Glutamatergic neuron (in vitro differentiated cells): Measurements from ENCODE around the gene RASGRF1. TPM values are rescaled to one million over a fixed set of nuclear protein-coding genes. Genes with fewer than 3 reads are reported as not detected.

Experiments used
- DNase-seq: peaks from one replicate; pipeline ENCODE4 v3.0.0; 2022
- H3K27ac Mint-ChIP-seq: one replicate; pipeline ENCODE4 v1.8.0; 2020; ENCODE audit warnings: mild to moderate bottlenecking, mixed read lengths, inconsistent platforms; ENCODE audit not compliant: unreplicated experiment
- H3K27me3 Mint-ChIP-seq: one replicate; pipeline ENCODE4 v1.8.0; 2020; ENCODE audit warnings: mild to moderate bottlenecking, moderate library complexity, mixed read lengths, inconsistent platforms; ENCODE audit not compliant: unreplicated experiment
- H3K36me3 Mint-ChIP-seq: one replicate; pipeline ENCODE4 v1.8.0; 2020; ENCODE audit warnings: mild to moderate bottlenecking, mixed read lengths, inconsistent platforms; ENCODE audit not compliant: unreplicated experiment
- H3K4me1 Mint-ChIP-seq: one replicate; pipeline ENCODE4 v1.8.0; 2020; ENCODE audit warnings: mild to moderate bottlenecking, low read depth, mixed read lengths, inconsistent platforms; ENCODE audit not compliant: unreplicated experiment
- H3K4me3 Mint-ChIP-seq: one replicate; pipeline ENCODE4 v1.8.0; 2020; ENCODE audit warnings: mild to moderate bottlenecking, mixed read lengths, inconsistent platforms; ENCODE audit not compliant: unreplicated experiment
- H3K9me3 Mint-ChIP-seq: one replicate; pipeline ENCODE4 v1.8.0; 2020; ENCODE audit warnings: mild to moderate bottlenecking, moderate library complexity, mixed read lengths, inconsistent platforms; ENCODE audit not compliant: unreplicated experiment
- total RNA-seq: library from RNA; stranded (reverse); fragmentation: NEBNext Ultra II Directional; extraction: Animal tissue kit (Norgen Biotek cat#: 25700); gene quantifications from one replicate; pipeline ENCODE4 v1.2.1, GENCODE V29; 2021; ENCODE audit not compliant: unreplicated experiment
- TF ChIP-seq, protein P1 (sequence below): fragments of 200-600 bp; sonication (generic); IDR thresholded peaks from one replicate; pipeline ENCODE4 v1.5.0; 2021; ENCODE audit not compliant: partially characterized antibody, unreplicated experiment

The RASGRF1 gene
- total RNA-seq, 1 donor from 2014 or later, result 0.32 TPM

DNA sequence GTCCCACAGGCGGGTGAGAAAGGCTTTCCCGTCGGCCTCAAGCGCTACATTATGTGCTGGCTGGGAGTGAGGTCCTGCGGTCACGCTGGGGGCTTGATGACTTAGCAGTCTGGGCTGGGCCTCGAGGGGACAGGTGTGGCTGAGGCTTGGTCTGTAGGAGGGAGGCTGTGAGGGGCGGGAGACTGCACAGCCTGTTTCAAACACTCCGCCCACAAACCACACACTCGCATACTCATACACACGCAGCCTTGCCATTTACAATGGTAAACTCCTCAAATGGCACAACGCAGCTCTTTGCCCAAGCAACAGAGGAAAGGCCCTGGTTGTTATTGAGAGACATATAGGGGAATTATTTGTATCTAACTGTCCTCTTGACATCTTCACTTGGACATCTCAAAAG lies 32.4 kb upstream of the RASGRF1 start:
- H3K4me1 Mint-ChIP-seq, result no peaks in the 10 kb centered on the region
- H3K4me3 Mint-ChIP-seq, result no peak overlapping the region
- TF ChIP-seq, protein P1, sequence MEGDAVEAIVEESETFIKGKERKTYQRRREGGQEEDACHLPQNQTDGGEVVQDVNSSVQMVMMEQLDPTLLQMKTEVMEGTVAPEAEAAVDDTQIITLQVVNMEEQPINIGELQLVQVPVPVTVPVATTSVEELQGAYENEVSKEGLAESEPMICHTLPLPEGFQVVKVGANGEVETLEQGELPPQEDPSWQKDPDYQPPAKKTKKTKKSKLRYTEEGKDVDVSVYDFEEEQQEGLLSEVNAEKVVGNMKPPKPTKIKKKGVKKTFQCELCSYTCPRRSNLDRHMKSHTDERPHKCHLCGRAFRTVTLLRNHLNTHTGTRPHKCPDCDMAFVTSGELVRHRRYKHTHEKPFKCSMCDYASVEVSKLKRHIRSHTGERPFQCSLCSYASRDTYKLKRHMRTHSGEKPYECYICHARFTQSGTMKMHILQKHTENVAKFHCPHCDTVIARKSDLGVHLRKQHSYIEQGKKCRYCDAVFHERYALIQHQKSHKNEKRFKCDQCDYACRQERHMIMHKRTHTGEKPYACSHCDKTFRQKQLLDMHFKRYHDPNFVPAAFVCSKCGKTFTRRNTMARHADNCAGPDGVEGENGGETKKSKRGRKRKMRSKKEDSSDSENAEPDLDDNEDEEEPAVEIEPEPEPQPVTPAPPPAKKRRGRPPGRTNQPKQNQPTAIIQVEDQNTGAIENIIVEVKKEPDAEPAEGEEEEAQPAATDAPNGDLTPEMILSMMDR, result no peak
- no peak for DNase-seq
- H3K9me3 Mint-ChIP-seq, result no peaks in the 10 kb centered on the region
- no peak overlapping the region for H3K27ac Mint-ChIP-seq
- H3K27me3 Mint-ChIP-seq, result peaks cover 3% of the 10 kb centered on the region
- peaks cover 5% of the 10 kb centered on the region for H3K36me3 Mint-ChIP-seq

GRCh38 chr15:79122391-79122790 lies 31.8 kb upstream of the RASGRF1 start:
- H3K4me3 Mint-ChIP-seq, result no peak overlapping the region

GRCh38 chr15:79121571-79121970 lies 31.0 kb upstream of the RASGRF1 start:
- no peaks in the 10 kb centered on the region for H3K4me1 Mint-ChIP-seq
- H3K27me3 Mint-ChIP-seq, result peaks cover 3% of the 10 kb centered on the region
- DNase-seq, result no peak
- H3K36me3 Mint-ChIP-seq, result no peaks in the 10 kb centered on the region
- H3K9me3 Mint-ChIP-seq, result no peaks in the 10 kb centered on the region
- H3K27ac Mint-ChIP-seq, result no peak overlapping the region
- TF ChIP-seq, protein P1, result no peak
- H3K4me3 Mint-ChIP-seq, result no peak overlapping the region

More at GRCh38 chr15:79122391-79122790, 31.8 kb upstream of the RASGRF1 start:
- Mint-ChIP-seq H3K27me3 (peaks cover 3% of the 10 kb centered on the region), H3K27ac (no peak overlapping the region), H3K9me3 (no peaks in the 10 kb centered on the region), H3K36me3 (peaks cover under 1% of the 10 kb centered on the region), H3K4me1 (no peaks in the 10 kb centered on the region)
- no peak for DNase-seq
- TF ChIP-seq, protein P1, result no peak

DNA sequence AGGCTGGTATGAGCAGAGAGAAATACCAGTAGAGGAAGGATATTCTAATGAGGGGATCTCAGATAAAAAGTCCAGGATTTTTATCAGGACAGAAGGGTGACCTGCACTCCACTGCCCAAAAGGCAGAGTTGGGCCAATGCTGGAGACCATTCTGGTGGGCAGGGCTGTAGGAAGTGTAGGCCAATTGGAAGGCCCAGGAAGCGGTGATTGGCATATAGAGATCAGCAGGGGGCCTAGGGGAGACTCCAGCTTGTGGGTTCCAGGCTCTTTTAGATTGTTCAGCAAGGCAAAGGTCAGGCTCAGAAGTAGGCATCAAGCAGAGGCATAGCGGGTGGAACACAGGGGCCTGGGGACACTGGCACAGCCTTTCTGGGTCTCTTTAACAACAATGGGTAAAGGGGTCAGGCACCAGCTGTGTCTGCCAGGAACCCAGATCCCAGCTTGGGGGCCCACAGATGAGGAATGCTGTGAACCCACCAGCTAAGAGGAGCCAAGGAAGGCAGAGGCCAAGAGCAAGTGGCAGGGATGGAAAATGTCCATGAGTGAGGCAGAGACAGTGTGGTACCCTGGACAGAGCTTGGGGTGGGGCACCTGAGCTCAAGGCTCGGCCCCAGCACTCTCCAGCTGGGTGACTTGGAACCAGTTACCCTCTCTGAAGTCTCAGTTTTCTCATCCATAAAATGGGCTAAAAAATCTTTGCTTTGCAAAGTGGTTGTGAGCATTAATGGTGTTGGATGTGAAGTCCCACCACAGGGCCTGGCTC lies 27.0 kb upstream of the RASGRF1 start:
- Mint-ChIP-seq H3K4me3 (no peak overlapping the region), H3K4me1 (no peaks in the 10 kb centered on the region), H3K27ac (no peak overlapping the region), H3K27me3 (peaks cover 3% of the 10 kb centered on the region), H3K36me3 (no peaks in the 10 kb centered on the region), H3K9me3 (no peaks in the 10 kb centered on the region)
- DNase-seq, result no peak
- TF ChIP-seq, protein P1, result no peak

DNA sequence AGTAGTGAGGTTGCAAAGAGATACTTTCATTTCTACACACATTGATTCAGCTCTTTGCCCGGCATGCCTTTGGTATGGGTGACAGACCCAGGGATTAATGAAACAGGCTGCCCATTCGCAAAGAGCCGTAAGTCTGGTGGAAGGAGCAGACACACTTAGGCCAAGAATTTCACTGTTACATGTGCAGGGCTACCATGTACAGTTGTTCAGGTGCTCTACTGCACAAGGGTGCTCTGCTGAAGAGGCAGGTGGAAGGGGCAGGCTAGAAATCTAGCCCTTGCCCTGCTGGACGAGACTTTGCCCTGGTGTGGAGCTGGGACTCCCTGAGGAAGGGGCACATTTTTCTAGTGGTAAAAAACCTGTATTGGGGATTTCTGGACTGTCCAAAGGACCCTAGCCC lies 26.2 kb upstream of the RASGRF1 start:
- H3K4me1 Mint-ChIP-seq, result no peaks in the 10 kb centered on the region
- H3K4me3 Mint-ChIP-seq, result no peak overlapping the region
- no peaks in the 10 kb centered on the region for H3K36me3 Mint-ChIP-seq
- H3K9me3 Mint-ChIP-seq, result no peaks in the 10 kb centered on the region
- H3K27me3 Mint-ChIP-seq, result peaks cover 3% of the 10 kb centered on the region
- no peak overlapping the region for H3K27ac Mint-ChIP-seq
- DNase-seq, result no peak
- TF ChIP-seq, protein P1, result no peak
